GM12892 (cell line): ENCODE data around the gene EGFL8.

Source experiments
- POLR2A ChIP-seq: IDR thresholded peaks from 2 replicates; pipeline ENCODE4 v1.6.1; 2011; ENCODE audit warnings: low read depth, low read length, control low read depth
- POLR2AphosphoS5 ChIP-seq: IDR thresholded peaks from 2 replicates; pipeline ENCODE4 v1.6.1; 2011; ENCODE audit warnings: low read depth, low read length, control low read depth
- TAF1 ChIP-seq: IDR thresholded peaks from 2 replicates; pipeline ENCODE4 v1.6.1; 2011; ENCODE audit warnings: low read depth, mild to moderate bottlenecking, control low read depth, low read length, borderline replicate concordance

DNA sequence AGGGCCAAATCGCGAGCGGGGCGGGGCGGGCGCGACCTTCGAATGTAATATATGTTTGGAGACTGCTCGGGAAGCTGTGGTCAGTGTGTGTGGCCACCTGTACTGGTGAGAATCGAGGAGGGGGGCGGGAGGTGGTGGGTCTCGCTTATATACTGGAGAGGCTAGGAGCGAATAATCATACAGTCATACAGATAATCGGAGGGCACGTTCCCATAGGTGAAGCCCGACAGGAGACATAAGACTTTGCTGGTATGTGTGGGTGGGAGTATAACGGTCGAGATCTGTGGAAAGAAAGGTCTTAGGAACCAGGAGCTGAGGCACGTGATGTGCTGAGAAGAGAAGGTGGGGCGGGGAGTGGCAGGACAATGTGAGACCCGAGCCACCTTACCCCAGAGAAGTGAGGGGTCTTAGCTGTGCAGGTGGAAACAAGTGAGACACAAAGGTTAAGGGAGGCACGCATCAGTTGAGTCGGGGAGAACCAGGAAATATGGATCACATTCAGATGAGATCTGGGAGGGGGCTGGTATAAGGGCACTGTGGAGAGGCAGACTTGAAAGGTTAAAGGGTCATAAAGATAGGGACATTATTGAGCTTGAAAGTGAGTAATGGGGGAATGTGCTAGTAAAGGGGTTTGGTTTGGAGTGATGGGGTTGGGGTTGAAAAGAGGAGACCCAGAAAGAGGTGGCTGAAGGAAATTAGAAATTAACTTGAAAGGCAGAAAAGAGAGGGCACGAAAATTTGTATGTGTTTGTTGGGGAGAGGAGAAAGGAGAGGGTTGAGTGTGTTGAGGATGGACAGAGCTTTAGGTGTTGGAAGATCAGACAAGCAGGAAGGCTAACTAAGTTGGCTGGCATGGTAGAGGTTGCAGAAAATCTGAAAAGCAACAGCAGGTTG lies 14.4 kb downstream of the EGFL8 start:
- TF ChIP-seq POLR2A (no peak), POLR2AphosphoS5 (no peak), TAF1 (no peak)
